Epithelial cell of esophagus (primary cell): ENCODE data around the gene CLEC4E.
"Not testable (repeated sequence)": the region's sequence is repeated elsewhere in the genome, so short reads cannot be mapped to it uniquely, and the experiment has no call there.

Source experiments
- DNase-seq: peaks from one replicate; pipeline ENCODE4 v3.0.0; 2010; ENCODE audit warnings: low read depth
- H3K4me3 ChIP-seq: 2 replicates; pipeline ENCODE4 v1.5.1; 2011; ENCODE audit warnings: mild to moderate bottlenecking, low read length, control low read depth
- CTCF ChIP-seq: IDR thresholded peaks from 2 replicates; pipeline ENCODE4 v1.5.1; 2011; ENCODE audit warnings: low read depth, mild to moderate bottlenecking, low read length, control low read depth, inconsistent platforms; ENCODE audit not compliant: insufficient read depth; ENCODE audit errors: missing control alignments

Gene CLEC4E

DNA sequence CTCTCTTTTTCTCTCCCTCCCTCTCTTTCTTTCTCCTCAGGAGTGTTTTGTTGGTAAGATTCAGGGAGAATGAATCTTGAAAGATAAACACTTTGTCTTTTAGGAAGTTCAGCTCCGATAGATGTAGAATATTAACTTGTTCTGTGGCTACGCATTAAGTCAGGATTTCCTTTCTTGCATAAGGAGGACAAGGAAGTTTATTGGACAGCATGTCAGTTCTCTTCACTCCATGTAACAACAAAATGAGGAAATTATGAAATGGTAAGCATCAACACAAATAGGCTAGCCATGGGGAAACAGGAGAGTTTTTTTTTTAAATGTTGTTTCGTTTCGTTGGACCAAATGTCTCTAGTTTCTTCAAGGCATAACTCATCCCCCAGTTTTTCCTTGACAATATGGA lies at the start of gene CLEC4E:
Gene CLEC4E, minus strand, starts transcription at position 75 of the 400 bp plus-strand sequence. CDS start 108 bp downstream, outside the sequence.
- DNase-seq, H3K4me3 ChIP-seq: not testable (repeated sequence)

GRCh38 chr12:8589679-8590078 lies 49.0 kb upstream of the CLEC4E start:
- TF ChIP-seq CTCF: no peak
- DNase-seq: no peak

GRCh38 chr12:8584478-8584877 lies 43.8 kb upstream of the CLEC4E start:
- H3K4me3 ChIP-seq, DNase-seq: not testable (repeated sequence)

More at GRCh38 chr12:8589679-8590078, 49.0 kb upstream of the CLEC4E start:
- no peak overlapping the region for H3K4me3 ChIP-seq

GRCh38 chr12:8584004-8584403 lies 43.3 kb upstream of the CLEC4E start:
- TF ChIP-seq CTCF: no peak
- no peak overlapping the region for H3K4me3 ChIP-seq
- DNase-seq: no peak

DNA sequence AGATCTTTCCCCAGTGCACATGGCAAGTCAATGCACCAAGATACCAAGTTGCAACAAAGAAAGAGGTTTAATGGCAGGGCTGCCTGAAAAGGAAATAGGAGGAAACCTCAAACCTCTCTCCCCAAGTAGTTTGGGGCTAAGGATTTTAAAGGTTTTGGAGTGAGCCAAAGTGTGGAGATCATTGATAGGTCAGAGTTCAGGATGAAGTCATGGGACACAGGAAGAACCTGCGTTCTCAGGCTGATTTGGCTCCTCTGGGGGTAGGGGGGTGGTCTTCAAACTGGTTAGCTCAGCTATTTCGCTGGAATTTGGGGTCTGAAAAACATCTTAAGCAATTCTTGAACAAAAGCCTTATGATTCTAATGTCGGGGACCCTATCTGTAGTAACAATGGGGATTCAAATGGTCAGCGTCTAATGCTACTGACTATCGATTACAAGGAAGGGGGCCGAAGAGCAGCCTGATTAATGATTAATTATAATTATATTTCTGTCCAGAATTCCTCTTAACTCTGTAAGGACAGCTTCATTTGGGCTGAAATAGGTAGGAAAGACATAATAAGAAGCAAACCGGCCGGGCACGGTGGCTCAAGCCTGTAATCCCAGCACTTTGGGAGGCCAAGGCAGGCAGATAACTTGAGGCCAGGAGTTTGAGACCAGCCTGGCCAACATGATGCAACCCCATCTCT lies 40.5 kb upstream of the CLEC4E start:
- TF ChIP-seq CTCF: no peak
- H3K4me3 ChIP-seq: no peak overlapping the region
- no peak for DNase-seq

DNA sequence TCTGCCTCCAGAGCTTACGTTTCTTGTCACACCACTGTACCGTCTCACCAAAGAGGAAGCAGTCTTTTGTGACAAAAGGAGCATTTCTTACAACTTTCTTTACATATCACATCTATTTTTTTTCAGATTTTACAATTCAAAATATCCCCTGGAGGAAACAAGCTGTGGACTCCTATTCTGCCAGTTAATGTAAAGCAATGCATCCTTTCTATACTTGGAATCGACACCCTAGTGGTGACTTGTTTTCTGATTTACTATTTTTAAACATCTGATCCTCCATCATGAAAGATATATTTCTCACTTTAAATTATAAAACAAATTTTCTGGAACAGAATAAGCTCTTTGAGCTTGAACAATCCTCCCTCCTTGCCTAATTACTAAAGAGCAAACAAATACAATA lies 37.2 kb upstream of the CLEC4E start:
- no peak overlapping the region for H3K4me3 ChIP-seq
- DNase-seq: no peak
- TF ChIP-seq CTCF: no peak

GRCh38 chr12:8572507-8572906 lies 31.8 kb upstream of the CLEC4E start:
- DNase-seq: no peak
- no peak for TF ChIP-seq CTCF
- no peak overlapping the region for H3K4me3 ChIP-seq

GRCh38 chr12:8566525-8566924 lies 25.8 kb upstream of the CLEC4E start:
- no peak for TF ChIP-seq CTCF
- H3K4me3 ChIP-seq: no peak overlapping the region
- no peak for DNase-seq

DNA sequence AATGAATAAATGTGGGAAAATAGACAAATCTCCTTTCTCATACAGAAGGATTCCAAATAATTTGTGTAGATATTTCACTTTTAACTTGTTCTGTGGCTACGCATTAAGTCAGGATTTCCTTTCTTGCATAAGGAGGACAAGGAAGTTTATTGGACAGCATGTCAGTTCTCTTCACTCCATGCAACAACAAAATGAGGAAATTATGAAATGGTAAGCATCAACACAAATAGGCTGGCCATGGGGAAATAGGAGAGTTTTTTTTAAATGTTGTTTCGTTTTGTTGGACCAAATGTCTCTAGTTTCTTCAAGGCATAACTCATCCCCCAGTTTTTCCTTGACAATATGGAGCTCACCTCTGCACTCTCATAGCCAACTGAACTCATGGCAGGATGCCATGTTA lies 25.3 kb upstream of the CLEC4E start:
- DNase-seq, H3K4me3 ChIP-seq: not testable (repeated sequence)
